ENCODE results near the gene LRIT1.

Gene LRIT1

GRCh38 chr10:84248794-84249193 is 7.4 kb upstream of the LRIT1 start:
- no peak for DNase-seq

- no peak for DNase-seq
These were observed 6.2 kb upstream of the LRIT1 start for GRCh38 chr10:84247496-84247895.

- DNase-seq = no peak
These were observed 3.4 kb upstream of the LRIT1 start, which contains the start of gene RGR for GRCh38 chr10:84244651-84245270. TSS of gene RGR (plus strand) at chr10:84245053. CDS start at chr10:84245091, 38 bp downstream.

GRCh38 chr10:84243759-84244158 is 2.4 kb upstream of the LRIT1 start:
- DNase-seq = no peak

GRCh38 chr10:84238909-84239308 is 2.4 kb downstream of the LRIT1 start:
- no peak for DNase-seq

- DNase-seq = no peak
These were observed 3.9 kb downstream of the LRIT1 start for GRCh38 chr10:84237199-84238051.

- no peak for DNase-seq
These were observed 4.5 kb downstream of the LRIT1 start for GRCh38 chr10:84236807-84237198.

GRCh38 chr10:84235096-84235495 is 6.2 kb downstream of the LRIT1 start:
- no peak for DNase-seq

GRCh38 chr10:84234479-84234878 is 6.9 kb downstream of the LRIT1 start:
- no peak for DNase-seq

GRCh38 chr10:84233940-84234339 is 7.4 kb downstream of the LRIT1 start:
- DNase-seq = no peak

- no peak for DNase-seq
These were observed 9.0 kb downstream of the LRIT1 start for GRCh38 chr10:84232376-84232775.

GRCh38 chr10:84230359-84230758 is 11.0 kb downstream of the LRIT1 start:
- no peak for DNase-seq

- no peak for DNase-seq
These were observed 13.5 kb downstream of the LRIT1 start for GRCh38 chr10:84227810-84228209.

GRCh38 chr10:84226616-84227015 is 14.7 kb downstream of the LRIT1 start:
- DNase-seq = no peak

GRCh38 chr10:84225427-84226173 is 15.7 kb downstream of the LRIT1 start, which contains the start of gene LRIT2:
TSS of gene LRIT2 (minus strand) at chr10:84225544. CDS start at chr10:84225520, 24 bp downstream.
- DNase-seq = no peak

- no peak for DNase-seq
These were observed 16.8 kb downstream of the LRIT1 start for GRCh38 chr10:84224411-84225028.

GRCh38 chr10:84221916-84222315 is 19.4 kb downstream of the LRIT1 start:
- DNase-seq = no peak

GRCh38 chr10:84217746-84218145 is 23.6 kb downstream of the LRIT1 start:
- DNase-seq = no peak

- DNase-seq = no peak
These were observed 24.5 kb downstream of the LRIT1 start for GRCh38 chr10:84216834-84217233.

GRCh38 chr10:84214612-84215235 is 26.6 kb downstream of the LRIT1 start:
- DNase-seq = no peak

- no peak for DNase-seq
These were observed 27.2 kb downstream of the LRIT1 start for GRCh38 chr10:84214046-84214572.

GRCh38 chr10:84213076-84213475 is 28.3 kb downstream of the LRIT1 start:
- no peak for DNase-seq

All from NCI-H1417 treated with DMSO at 0.1 percent for 48 hours (cell line).